ENCODE results near the gene FGF5.

The FGF5 gene

GRCh38 chr4:80253510-80253909, 13.0 kb upstream of the FGF5 start:
- no peak for DNase-seq (ENCODE audit: low read depth in 1 of 2, low spot score in 1 of 2)
- TF ChIP-seq POLR2AphosphoS5 (IDR thresholded peaks at IDR 0.05; ENCODE audit: low read depth), result no peak
- Histone ChIP-seq H3K27ac (replicated peaks) (no peak overlapping the region), H3K27me3 (ENCODE audit: insufficient read depth, poor library complexity, severe bottlenecking) (peaks cover 6% of the 10 kb centered on the region), H3K4me3 (replicated peaks; ENCODE audit: insufficient read depth, low read length) (no peak overlapping the region)

GRCh38 chr4:80254114-80254513, 12.3 kb upstream of the FGF5 start:
- TF ChIP-seq, protein P1, sequence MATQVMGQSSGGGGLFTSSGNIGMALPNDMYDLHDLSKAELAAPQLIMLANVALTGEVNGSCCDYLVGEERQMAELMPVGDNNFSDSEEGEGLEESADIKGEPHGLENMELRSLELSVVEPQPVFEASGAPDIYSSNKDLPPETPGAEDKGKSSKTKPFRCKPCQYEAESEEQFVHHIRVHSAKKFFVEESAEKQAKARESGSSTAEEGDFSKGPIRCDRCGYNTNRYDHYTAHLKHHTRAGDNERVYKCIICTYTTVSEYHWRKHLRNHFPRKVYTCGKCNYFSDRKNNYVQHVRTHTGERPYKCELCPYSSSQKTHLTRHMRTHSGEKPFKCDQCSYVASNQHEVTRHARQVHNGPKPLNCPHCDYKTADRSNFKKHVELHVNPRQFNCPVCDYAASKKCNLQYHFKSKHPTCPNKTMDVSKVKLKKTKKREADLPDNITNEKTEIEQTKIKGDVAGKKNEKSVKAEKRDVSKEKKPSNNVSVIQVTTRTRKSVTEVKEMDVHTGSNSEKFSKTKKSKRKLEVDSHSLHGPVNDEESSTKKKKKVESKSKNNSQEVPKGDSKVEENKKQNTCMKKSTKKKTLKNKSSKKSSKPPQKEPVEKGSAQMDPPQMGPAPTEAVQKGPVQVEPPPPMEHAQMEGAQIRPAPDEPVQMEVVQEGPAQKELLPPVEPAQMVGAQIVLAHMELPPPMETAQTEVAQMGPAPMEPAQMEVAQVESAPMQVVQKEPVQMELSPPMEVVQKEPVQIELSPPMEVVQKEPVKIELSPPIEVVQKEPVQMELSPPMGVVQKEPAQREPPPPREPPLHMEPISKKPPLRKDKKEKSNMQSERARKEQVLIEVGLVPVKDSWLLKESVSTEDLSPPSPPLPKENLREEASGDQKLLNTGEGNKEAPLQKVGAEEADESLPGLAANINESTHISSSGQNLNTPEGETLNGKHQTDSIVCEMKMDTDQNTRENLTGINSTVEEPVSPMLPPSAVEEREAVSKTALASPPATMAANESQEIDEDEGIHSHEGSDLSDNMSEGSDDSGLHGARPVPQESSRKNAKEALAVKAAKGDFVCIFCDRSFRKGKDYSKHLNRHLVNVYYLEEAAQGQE (IDR thresholded peaks at IDR 0.05; ENCODE audit: insufficient replicate concordance, low read depth), result no peak
- TF ChIP-seq GABPA (IDR thresholded peaks at IDR 0.05; ENCODE audit: low read depth) (no peak), SPI1 (IDR thresholded peaks at IDR 0.05; ENCODE audit: borderline replicate concordance, low read depth) (no peak), POLR2AphosphoS5 (IDR thresholded peaks at IDR 0.05; ENCODE audit: low read depth) (no peak), CTCF (IDR thresholded peaks at IDR 0.05; ENCODE audit: insufficient read depth, low read length) (no peak)
- Histone ChIP-seq H3K27ac (replicated peaks) (no peak overlapping the region), H3K4me3 (replicated peaks; ENCODE audit: insufficient read depth, low read length) (no peak overlapping the region), H3K27me3 (ENCODE audit: insufficient read depth, poor library complexity, severe bottlenecking) (peaks cover 6% of the 10 kb centered on the region)
- DNase-seq (ENCODE audit: low read depth in 1 of 2, low spot score in 1 of 2), result no peak

DNA sequence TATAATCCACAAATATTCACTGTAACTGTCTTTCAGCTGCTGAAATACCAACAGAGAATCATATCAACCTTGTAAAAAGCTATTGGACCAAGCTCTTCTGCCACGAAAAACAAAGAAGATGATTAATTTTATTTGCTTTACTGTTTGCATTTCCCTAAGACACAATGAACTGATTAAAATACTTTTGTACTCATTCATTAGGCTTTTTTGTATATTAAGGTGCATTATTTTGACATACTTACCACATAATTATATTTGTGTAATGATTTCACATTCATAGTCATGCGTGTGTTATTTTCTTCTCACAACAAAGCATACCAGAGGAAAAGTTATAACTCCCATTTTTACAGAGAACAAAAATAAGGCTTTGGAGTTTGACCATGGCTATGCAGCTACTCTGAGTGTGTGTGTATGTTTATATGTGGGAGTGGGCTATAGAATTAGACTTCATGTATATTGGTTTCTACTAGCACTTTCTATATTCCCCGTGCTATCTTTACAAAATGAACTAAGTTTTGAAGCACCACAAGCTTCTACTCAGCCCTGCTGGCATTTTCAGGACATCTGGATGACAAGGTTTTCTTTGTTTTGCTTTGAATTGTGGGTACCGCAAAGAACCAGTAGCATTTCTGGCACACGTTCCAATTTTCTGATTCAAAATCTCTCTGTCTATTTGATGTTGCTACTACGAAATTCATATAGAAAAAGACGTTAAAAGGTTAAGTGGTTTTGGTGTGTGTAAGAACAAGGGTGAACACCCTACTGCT, 11.0 kb upstream of the FGF5 start:
- Histone ChIP-seq H3K27me3 (ENCODE audit: insufficient read depth, poor library complexity, severe bottlenecking) (peaks cover 6% of the 10 kb centered on the region), H3K27ac (replicated peaks) (no peak overlapping the region), H3K4me3 (replicated peaks; ENCODE audit: insufficient read depth, low read length) (no peak overlapping the region)
- TF ChIP-seq, protein P1 (IDR thresholded peaks at IDR 0.05; ENCODE audit: insufficient replicate concordance, low read depth), result no peak
- TF ChIP-seq GABPA (IDR thresholded peaks at IDR 0.05; ENCODE audit: low read depth) (no peak), CTCF (IDR thresholded peaks at IDR 0.05; ENCODE audit: insufficient read depth, low read length) (no peak), SPI1 (IDR thresholded peaks at IDR 0.05; ENCODE audit: borderline replicate concordance, low read depth) (no peak), POLR2AphosphoS5 (IDR thresholded peaks at IDR 0.05; ENCODE audit: low read depth) (no peak)
- no peak for DNase-seq (ENCODE audit: low read depth in 1 of 2, low spot score in 1 of 2)

DNA sequence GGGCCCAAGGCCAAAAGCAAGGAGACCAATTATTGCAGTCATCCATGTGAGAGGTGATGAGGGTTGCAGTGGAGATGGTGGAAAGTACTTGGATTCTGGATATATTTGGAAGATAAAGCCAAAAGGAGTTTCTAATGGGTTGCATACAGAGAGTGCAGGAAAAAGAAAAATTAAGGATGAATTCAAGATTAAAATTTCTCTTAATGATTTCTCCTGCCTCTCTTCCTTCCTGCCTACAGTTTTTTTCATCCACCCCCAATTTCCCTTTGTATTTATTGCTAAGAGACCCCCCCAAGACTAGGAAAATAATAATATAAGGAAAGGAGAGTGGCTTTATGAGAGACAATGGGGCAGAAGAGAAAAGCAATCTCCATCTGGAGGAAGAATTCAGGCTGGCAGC, 8.6 kb upstream of the FGF5 start:
- TF ChIP-seq POLR2AphosphoS5 (IDR thresholded peaks at IDR 0.05; ENCODE audit: low read depth), result no peak
- TF ChIP-seq GABPA (IDR thresholded peaks at IDR 0.05; ENCODE audit: low read depth), result no peak
- TF ChIP-seq, protein P1 (IDR thresholded peaks at IDR 0.05; ENCODE audit: insufficient replicate concordance, low read depth), result no peak
- no peak for TF ChIP-seq CTCF (IDR thresholded peaks at IDR 0.05; ENCODE audit: insufficient read depth, low read length)
- TF ChIP-seq SPI1 (IDR thresholded peaks at IDR 0.05; ENCODE audit: borderline replicate concordance, low read depth), result no peak
- no peak for DNase-seq (ENCODE audit: low read depth in 1 of 2, low spot score in 1 of 2)
- H3K27ac ChIP-seq (replicated peaks), result no peak overlapping the region
- H3K27me3 ChIP-seq (ENCODE audit: insufficient read depth, poor library complexity, severe bottlenecking), result peaks cover 6% of the 10 kb centered on the region
- no peak overlapping the region for H3K4me3 ChIP-seq (replicated peaks; ENCODE audit: insufficient read depth, low read length)
